HUES6 (cell line): ENCODE data around the gene TMEM208.

ENCODE experiments used
- H3K27ac ChIP-seq: 2 replicates; pipeline ENCODE4 v1.7.0; 2013; ENCODE audit warnings: low read depth, mild to moderate bottlenecking, low read length, inconsistent platforms
- H3K27me3 ChIP-seq: 2 replicates; pipeline ENCODE4 v1.6.1; 2013; ENCODE audit warnings: low read length; ENCODE audit not compliant: control insufficient read depth, insufficient read depth
- H3K36me3 ChIP-seq: 2 replicates; pipeline ENCODE4 v1.6.1; 2013; ENCODE audit warnings: low read length; ENCODE audit not compliant: control insufficient read depth, insufficient read depth
- H3K4me1 ChIP-seq: 2 replicates; pipeline ENCODE4 v1.6.1; 2013; ENCODE audit warnings: low read length; ENCODE audit not compliant: control insufficient read depth, insufficient read depth
- H3K4me3 ChIP-seq: 2 replicates; pipeline ENCODE4 v1.5.1; 2013; ENCODE audit warnings: low read depth, low read length
- H3K9ac ChIP-seq: one replicate; pipeline ENCODE4 v1.6.1; 2013; ENCODE audit warnings: mild to moderate bottlenecking, low read length
- H3K9me3 ChIP-seq: 2 replicates; pipeline ENCODE4 v1.6.1; 2013; ENCODE audit warnings: low read depth, low read length; ENCODE audit not compliant: control insufficient read depth, insufficient read depth

TMEM208 gene

GRCh38 chr16:67256701-67257230 is 29.8 kb downstream of the TMEM208 start:
- H3K36me3 ChIP-seq, result 0 out of 2 replicates have a peak, but pooled peaks cover 7% of the 10 kb centered on the region
- H3K27me3 ChIP-seq, result no peaks in the 10 kb centered on the region
- no peak overlapping the region for H3K4me3 ChIP-seq
- H3K9ac ChIP-seq, result no peak overlapping the region
- no peaks in the 10 kb centered on the region; the same call in 1 of the 2 replicates for H3K4me1 ChIP-seq
- H3K9me3 ChIP-seq, result no peaks in the 10 kb centered on the region
- H3K27ac ChIP-seq, result no peak overlapping the region

GRCh38 chr16:67257486-67258160 is 30.7 kb downstream of the TMEM208 start:
- H3K27me3 ChIP-seq, result no peaks in the 10 kb centered on the region
- H3K4me3 ChIP-seq, result no peak overlapping the region
- no peak overlapping the region for H3K27ac ChIP-seq
- no peak overlapping the region for H3K9ac ChIP-seq
- H3K9me3 ChIP-seq, result no peaks in the 10 kb centered on the region
- H3K36me3 ChIP-seq, result 0 out of 2 replicates have a peak, but pooled peaks cover 7% of the 10 kb centered on the region
- H3K4me1 ChIP-seq, result no peaks in the 10 kb centered on the region; the same call in 1 of the 2 replicates

- no peak overlapping the region for H3K27ac ChIP-seq
- H3K4me3 ChIP-seq, result no peak overlapping the region
- no peaks in the 10 kb centered on the region for H3K9me3 ChIP-seq
- H3K36me3 ChIP-seq, result 0 out of 2 replicates have a peak, but pooled peaks cover 7% of the 10 kb centered on the region
- H3K9ac ChIP-seq, result no peak overlapping the region
- H3K27me3 ChIP-seq, result no peaks in the 10 kb centered on the region
- no peaks in the 10 kb centered on the region; the same call in 1 of the 2 replicates for H3K4me1 ChIP-seq
These were observed 31.4 kb downstream of the TMEM208 start for GRCh38 chr16:67258161-67258835.

- no peak overlapping the region for H3K27ac ChIP-seq
- no peak overlapping the region for H3K4me3 ChIP-seq
- H3K9me3 ChIP-seq, result no peaks in the 10 kb centered on the region
These were observed 32.8 kb downstream of the TMEM208 start for GRCh38 chr16:67259705-67260104.

GRCh38 chr16:67260426-67261063 is 33.6 kb downstream of the TMEM208 start:
- Histone ChIP-seq H3K27me3 (no peaks in the 10 kb centered on the region; the same call in 1 of the 2 replicates), H3K4me1 (no peaks in the 10 kb centered on the region; the same call in 1 of the 2 replicates), H3K4me3 (no peak overlapping the region), H3K36me3 (0 out of 2 replicates have a peak, but pooled peaks cover 4% of the 10 kb centered on the region), H3K9ac (no peak overlapping the region), H3K9me3 (no peaks in the 10 kb centered on the region), H3K27ac (no peak overlapping the region)

More at GRCh38 chr16:67259705-67260104, 32.8 kb downstream of the TMEM208 start:
- Histone ChIP-seq H3K27me3 (no peaks in the 10 kb centered on the region; the same call in 1 of the 2 replicates), H3K36me3 (0 out of 2 replicates have a peak, but pooled peaks cover 7% of the 10 kb centered on the region), H3K9ac (no peak overlapping the region), H3K4me1 (no peaks in the 10 kb centered on the region; the same call in 1 of the 2 replicates)

GRCh38 chr16:67263201-67263600 is 36.3 kb downstream of the TMEM208 start:
- H3K4me1 ChIP-seq, result no peaks in the 10 kb centered on the region; the same call in 1 of the 2 replicates
- no peak overlapping the region for H3K27ac ChIP-seq
- H3K9ac ChIP-seq, result no peak overlapping the region
- no peak overlapping the region for H3K4me3 ChIP-seq
- H3K27me3 ChIP-seq, result peaks cover 3% of the 10 kb centered on the region; the same call in 1 of the 2 replicates
- H3K9me3 ChIP-seq, result no peaks in the 10 kb centered on the region
- no peaks in the 10 kb centered on the region for H3K36me3 ChIP-seq

GRCh38 chr16:67264277-67264676 is 37.3 kb downstream of the TMEM208 start:
- Histone ChIP-seq H3K9ac (no peak overlapping the region), H3K27me3 (peaks cover 3% of the 10 kb centered on the region; the same call in 1 of the 2 replicates), H3K4me1 (peaks cover under 1% of the 10 kb centered on the region; the same call in 1 of the 2 replicates), H3K9me3 (no peaks in the 10 kb centered on the region), H3K36me3 (no peaks in the 10 kb centered on the region), H3K4me3 (no peak overlapping the region), H3K27ac (no peak overlapping the region)

- peaks cover 6% of the 10 kb centered on the region; the same call in 1 of the 2 replicates for H3K4me1 ChIP-seq
- no peaks in the 10 kb centered on the region for H3K36me3 ChIP-seq
- H3K9me3 ChIP-seq, result no peaks in the 10 kb centered on the region
- peaks cover 3% of the 10 kb centered on the region; the same call in 1 of the 2 replicates for H3K27me3 ChIP-seq
- H3K27ac ChIP-seq, result no peak overlapping the region
- H3K4me3 ChIP-seq, result no peak overlapping the region
- no peak overlapping the region for H3K9ac ChIP-seq
These were observed 37.9 kb downstream of the TMEM208 start for GRCh38 chr16:67264866-67265265.

- Histone ChIP-seq H3K9me3 (no peaks in the 10 kb centered on the region), H3K27ac (no peak overlapping the region), H3K36me3 (no peaks in the 10 kb centered on the region), H3K9ac (no peak overlapping the region), H3K4me1 (peaks cover 7% of the 10 kb centered on the region; the same call in 1 of the 2 replicates), H3K27me3 (peaks cover 3% of the 10 kb centered on the region; the same call in 1 of the 2 replicates), H3K4me3 (no peak overlapping the region)
These were observed 38.9 kb downstream of the TMEM208 start for GRCh38 chr16:67265834-67266233.

GRCh38 chr16:67268136-67268579 is 41.2 kb downstream of the TMEM208 start:
- no peaks in the 10 kb centered on the region for H3K9me3 ChIP-seq

More at GRCh38 chr16:67268136-67268579, 41.2 kb downstream of the TMEM208 start:
- H3K27me3 ChIP-seq, result peaks cover 3% of the 10 kb centered on the region; the same call in 1 of the 2 replicates
- peaks cover 7% of the 10 kb centered on the region; the same call in 1 of the 2 replicates for H3K4me1 ChIP-seq
- H3K27ac ChIP-seq, result no peak overlapping the region
- H3K9ac ChIP-seq, result no peak overlapping the region
- no peak overlapping the region for H3K4me3 ChIP-seq
- no peaks in the 10 kb centered on the region for H3K36me3 ChIP-seq
